RPMI7951 (cell line): ENCODE data around the gene TUT1. TPM values are rescaled to one million over a fixed set of nuclear protein-coding genes. Genes with fewer than 3 reads are reported as not detected.
"Not testable (repeated sequence)": the region's sequence is repeated elsewhere in the genome, so short reads cannot be mapped to it uniquely, and the experiment has no call there.

Experiments
- DNase-seq: peaks from one replicate; pipeline ENCODE4 v3.0.0-alpha.2; 2012; ENCODE audit warnings: low read depth
- total RNA-seq: library from RNA; depleted of rRNA; stranded (reverse); fragments of >200 nt; shearing (Covaris generic); gene quantifications from 2 replicates; pipeline ENCODE4 v1.2.3, GENCODE V29; 2014

Gene TUT1
- total RNA-seq, 1 experiment from 2014 or later, result 5.3 TPM

DNA sequence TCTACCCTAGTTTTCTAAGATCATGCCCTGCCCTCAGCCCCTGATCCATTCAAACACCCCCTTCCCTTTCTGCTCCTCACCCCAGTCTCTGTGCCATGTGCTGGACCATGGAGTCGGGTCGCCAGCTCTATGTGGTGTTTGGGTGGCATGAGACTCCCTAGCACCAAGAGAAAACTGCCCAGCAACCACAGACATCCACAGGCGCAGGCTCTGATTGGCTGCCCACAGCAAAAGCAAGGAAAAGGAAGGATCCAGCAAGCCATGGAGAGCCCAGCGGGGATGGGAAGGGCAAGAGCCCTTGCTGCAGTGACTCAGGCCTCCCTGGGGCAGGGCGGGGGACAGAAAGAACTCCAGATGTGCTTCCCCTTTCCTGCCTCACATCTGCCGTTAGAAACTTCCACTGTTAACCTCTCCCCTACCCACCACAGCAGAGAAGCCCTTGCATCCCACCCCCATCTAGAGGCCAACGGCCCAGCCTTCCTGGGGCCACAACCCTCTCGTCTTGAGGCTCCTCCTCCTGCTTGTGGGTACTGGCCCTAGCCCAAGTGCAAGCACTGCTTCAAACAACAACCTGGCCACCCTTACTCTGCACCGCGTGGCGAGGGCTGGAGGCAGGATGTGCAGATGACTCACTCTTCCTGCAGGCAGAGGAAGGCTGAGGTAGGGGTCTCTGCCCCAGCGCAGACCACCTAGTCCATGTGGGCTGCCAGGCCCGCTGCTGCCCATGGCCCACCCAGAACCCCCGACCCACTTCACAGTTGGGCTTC lies 35.0 kb downstream of the TUT1 start:
- peak; percentile 99 for DNase-seq

DNA sequence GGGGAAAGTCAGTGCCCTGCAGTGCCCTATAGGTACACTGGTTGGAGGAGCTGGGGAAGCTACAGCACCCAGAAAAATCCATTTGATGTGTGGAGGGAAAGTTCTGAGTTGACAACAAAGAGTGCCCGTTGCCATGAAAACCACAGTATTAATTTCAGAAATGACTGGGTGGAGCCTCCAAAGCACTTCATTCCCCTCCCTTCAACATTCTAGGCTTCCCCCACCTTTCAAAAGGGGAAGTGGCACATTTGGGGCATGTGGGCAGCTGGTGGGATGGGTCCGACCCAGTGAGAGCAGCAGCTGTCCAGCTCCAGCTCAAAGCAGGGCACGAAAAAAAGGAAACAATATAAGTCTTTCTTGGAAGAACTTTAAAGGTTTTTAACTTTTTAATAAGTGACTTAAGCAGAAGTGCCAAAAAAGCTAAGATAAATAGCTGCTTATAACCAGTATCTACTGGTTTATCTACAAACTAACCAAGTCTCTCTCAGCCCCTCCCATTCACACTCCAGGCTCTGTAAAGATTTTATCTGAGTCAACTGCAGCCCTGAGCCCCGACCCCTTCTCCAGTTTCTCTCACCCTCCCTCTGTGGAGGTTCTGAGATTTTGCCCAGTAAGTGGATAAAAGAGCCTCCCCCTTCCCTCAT lies 35.7 kb downstream of the TUT1 start:
- peak; percentile 36 for DNase-seq

DNA sequence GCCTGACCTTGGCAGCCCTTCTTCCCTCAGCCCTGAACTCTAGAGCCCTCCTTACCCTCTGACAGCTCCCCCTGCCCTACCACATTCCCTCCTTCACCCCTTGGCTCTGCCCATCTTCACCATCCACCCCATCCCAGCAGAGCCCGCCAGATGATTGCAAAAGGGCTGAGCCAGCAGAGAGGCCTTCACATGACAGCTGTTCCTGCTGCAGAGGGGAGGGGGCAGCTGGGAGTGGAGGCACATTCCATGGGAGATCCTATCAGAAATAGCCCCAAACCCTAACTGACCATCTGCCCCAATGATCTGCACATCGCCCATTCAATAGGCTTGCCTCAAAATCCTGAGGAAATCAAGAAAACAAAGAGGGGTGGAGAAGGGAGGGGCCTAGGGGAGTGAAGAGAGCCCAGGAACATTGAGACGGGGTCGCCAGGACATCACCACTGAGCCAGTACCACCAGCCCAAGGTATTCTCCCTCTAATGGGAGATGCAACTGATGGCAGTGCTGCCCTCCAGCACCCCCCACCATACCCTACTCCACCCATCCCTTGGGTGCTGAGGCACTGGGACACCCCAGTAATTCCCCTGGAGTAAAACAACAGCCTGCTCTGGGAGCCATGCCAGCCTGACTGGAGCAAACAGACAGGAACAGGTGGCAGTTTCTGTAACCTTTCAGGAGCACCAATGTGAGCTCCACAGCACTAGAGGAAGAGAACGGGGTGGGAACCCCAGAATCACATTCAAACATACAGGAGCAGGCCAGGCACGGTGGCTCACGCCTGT lies 36.7 kb downstream of the TUT1 start:
- peak; percentile 38 for DNase-seq

DNA sequence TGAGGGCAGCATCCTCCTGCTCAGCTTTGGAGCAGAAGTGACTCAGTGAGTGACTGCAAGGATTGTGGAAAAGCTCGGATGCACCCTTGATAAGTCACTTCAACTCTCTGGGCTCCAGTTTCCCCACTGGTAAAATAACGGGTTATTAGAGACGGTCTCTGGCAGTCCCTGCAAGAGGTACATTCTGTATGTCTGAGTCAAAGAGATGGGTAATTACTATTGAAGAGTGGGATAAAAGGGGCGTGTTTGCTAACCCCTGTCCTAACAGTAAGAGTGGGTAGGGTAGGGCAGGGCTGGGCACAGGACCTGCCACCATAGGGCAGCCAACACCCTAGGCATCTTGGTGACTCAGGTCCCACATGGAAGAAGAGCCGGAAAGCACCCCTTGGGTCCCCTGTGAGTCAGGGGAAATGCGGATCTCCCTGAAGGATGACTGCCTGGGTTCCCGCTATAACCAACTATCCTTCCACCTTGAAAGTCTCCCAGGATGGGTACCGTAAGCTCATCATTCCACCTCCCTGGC lies 37.4 kb downstream of the TUT1 start:
- peak; percentile 87 for DNase-seq

DNA sequence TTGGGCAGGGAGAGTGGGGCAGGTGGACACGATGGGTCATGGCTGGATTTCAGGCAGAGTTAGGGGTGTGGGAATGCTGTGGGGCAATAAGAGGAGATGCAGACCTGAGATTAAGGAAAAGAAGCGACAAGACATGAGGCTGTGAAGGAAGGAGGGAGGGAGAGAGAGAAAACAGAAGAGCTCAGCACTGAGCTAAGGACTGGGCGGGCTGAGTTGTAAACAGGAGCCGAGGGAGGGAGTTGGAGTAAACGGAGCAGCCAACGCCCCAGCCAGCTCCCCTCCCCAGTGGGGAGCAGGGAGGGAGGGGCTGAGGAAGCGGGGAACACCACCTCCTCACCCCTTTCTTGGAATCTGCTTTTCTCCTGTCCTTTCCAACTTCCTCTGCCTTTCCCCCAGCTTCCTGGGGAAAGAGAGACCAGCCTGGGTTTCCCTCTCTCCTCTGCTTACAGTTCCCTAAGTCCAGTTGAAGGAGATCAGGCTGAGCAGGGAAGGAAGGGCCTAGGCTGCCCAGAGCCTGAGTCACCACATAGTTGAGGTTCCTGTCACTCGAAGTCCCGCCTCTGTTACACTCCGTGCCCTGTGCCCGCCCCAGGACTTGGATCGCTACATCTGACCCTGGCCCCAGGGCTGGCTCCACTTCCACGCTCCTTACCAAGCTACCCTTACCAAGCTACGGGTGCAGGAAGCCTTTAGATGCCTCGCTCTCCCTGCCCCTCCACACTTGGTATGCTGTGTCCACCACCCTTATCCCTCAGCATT lies 38.1 kb downstream of the TUT1 start:
- peak; percentile 97 for DNase-seq

DNA sequence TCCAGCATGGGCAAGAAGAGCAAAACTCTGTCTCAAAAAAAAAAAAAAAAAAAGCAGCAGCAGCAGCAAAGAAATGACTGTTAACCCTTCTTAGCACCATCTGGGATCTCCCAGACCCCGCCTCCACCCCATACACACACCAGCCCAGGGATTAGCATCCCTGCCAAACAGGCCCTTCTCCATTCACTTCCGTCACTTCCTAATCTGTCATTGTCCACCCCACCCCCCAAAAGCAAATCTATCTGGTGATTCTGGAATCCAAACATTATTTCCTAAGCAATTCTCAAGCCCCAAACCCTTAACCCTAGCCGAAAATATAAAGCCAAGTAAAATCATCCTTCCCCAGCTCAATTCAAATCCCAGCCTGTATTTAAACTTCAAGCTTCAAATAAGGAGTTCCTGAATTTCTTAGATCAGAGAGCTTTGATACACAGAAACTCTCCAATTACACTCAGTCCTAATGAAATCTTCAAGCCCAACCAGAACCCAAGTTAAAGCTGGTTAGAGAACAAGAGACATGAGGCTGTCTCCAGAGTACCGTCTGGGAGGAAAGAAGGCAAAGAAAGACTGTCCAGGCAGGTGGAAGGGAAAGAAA lies 38.7 kb downstream of the TUT1 start:
- DNase-seq, result peak; percentile 47

DNA sequence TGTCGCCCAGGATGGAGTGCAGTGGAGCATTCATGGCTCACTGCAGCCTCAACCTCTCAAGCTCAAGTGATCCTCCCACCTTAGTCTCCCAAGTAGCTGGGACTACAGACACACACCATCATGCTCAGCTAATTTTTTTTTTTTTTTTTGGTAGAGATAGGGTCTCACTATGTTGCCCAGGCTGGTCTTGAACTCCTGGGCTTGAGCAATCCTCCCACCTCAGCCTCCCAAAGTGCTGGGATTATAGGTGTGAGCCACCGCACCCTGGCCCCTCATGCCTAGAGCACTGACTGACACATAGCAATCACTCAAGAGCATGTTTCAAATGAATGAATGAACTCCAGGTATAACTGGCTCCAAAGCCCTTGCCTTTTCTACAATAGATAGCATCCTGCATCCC lies 40.8 kb downstream of the TUT1 start:
- DNase-seq, result not testable (repeated sequence)

DNA sequence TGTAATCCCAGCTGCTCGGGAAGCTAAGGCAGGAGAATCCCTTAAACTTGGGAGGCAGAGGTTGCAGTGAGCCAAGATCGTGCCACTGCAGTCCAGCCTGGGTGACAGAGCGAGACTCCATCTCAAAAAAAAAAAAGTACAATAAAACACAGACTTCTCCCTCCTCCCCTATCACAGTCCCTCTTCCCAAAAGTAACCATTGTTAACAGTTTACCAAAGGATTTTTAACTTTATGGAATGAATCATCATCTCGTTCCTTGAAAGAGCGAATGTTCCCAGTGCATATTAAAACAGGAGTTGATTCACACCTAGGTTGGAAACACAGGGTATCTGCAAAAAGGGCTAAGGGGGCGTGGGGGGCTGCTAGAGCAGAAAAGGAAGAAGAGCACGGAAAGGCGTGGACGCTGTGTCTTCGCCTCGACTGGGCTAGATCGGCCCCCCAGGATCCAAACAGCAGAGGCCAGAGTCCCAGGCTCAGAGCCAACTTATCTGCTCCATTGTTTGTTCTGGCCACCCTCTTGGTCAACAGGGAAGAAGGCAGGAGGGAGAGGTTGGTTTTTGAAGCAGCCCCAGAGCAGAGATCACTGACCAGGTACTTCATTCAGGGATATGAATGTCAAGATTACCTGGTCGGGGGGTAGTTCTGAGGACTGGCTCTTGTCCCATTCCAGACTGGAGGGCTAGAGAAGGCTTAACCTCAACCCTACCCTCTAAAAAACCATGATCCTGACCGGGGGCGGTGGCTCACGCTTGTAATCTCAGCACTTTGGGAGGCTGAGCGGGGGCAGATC lies 42.6 kb downstream of the TUT1 start:
- DNase-seq, result no peak

DNA sequence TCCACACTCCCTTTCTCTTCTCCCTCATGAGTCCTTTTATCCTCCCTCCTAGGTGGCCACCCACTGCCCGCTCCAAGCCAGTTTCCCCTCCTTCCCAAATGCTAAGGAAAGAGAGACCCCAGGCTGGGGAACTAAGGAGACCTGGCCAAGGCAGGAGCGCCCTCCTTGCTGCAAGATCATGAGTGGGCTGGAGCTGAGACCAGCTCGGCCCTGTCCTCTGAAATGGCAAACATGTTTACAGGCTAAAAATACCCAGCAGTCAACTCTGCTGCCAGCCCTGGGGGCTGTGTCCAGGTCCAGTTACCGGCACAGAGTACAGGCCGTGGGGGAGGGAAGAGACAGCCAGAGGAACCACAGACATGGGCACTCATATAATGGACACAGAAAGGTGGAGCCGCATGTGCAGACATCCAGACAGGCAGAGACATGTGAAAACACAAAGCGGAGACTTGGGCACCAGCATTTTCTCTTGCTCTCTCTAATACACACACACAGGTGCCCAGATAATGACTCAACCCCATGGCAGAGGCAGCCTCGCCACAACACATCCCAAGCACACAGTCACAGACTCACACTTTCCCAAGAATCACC lies 43.5 kb downstream of the TUT1 start:
- no peak for DNase-seq

DNA sequence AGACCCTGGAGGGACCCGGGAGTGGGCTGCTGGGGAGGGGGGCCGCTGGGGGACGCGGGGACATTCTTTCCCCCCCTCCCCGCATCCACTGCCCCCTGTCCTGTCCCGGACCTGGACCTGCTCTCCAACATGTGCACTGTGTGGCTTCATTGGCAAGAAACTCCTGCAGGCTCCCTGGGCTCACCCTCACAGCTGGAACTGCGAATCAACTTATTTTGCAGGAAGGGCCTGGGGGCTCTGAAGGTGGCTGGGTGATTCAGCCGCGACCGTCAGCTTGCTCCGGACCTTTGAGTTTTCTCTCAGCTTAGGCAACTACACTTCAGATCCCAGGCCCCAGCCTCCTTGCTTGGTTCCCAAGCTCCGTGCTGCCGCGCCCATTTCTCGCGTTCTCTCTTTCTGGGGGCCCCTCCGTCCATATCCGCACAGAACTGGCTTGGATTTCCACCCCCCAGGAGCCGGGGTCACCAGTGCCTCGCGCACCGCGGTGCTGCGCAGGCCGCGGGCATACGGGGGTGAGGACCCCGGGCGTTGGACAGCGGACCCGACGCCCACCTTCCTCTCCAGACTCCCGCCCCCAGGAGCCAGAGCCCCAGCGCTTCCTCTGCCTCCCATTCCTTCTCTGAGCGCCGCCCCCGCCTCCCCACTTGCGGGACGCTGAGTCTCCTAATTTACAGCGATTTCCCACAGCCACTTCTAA lies 44.2 kb downstream of the TUT1 start:
- DNase-seq, result peak; percentile 91

DNA sequence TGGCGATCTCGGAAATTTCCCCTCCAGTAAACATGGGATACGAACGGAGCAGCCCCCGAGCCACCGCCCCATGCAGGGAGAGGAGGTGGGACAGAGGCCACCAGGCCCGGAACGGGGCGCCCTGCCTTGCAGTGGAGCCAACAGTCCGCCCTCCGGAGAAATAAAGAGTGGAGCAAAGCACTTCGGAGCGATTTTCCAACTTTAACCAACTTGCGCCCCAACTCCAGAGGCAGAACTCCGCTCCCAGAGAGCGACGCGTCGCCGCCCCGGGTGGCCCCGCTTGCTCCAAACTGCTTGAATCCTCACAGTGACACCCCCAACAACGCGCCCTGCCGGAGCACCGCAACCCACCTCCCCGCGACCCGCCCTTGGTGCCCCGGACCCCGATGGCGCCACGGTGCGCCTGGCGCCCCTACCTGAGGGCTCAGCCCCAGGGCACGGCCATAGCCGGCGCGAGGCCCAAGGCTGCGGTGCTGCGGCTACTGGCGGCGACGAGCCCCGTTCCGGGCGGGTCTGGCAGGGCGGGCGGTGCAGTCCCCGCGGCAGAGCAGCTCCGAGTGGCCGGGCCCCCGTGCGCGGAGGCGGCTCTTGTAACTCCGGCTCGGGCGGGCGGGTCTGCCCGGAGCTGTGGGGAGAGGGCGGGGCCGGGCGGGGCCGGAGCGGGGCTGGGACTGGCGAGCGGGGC lies 44.9 kb downstream of the TUT1 start, which contains the start of gene AHNAK:
Gene AHNAK, minus strand, starts transcription at position 563 of the 685 bp plus-strand sequence. CDS start 10,708 bp downstream, outside the sequence.
- peak; percentile 82 for DNase-seq

DNA sequence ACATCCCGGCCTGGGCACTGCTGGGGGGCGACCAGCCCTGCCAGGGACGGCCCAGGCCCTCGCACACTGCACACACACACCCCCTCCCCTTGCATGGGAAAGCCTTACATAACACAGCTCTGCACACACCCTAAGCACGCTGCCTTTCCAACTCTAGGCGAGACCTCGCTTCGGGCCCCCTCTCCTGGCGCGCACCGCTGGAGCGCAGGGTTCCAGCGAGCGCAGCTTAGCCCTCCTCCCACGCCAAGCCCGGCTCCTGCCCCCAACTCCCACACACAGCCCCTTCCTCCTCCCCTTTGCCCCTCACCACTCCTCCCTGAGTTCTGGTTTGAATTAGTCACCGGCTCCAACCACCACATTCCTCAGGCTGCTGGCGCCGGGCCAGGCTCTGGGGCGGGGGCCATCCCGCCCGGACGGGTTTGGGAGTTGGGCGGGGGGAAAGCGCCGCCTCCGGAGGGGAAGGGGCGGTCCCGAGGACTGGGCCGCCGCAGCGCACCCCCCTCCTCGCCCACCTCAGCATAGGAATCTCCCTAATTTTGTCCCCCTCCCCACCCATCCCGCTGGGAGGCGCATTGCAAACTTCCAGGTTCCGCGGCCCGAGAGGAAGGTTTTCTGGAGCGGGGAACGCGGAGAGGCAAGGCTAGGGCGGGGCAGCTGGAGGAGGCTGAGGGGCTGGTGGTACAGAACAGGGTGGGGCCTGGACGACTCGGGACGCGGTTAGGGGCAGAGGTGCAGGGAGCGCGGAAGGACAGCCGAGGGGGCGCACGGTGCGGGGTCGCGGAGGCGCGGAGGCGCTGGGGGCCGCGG lies 45.7 kb downstream of the TUT1 start:
- peak; percentile 95 for DNase-seq

DNA sequence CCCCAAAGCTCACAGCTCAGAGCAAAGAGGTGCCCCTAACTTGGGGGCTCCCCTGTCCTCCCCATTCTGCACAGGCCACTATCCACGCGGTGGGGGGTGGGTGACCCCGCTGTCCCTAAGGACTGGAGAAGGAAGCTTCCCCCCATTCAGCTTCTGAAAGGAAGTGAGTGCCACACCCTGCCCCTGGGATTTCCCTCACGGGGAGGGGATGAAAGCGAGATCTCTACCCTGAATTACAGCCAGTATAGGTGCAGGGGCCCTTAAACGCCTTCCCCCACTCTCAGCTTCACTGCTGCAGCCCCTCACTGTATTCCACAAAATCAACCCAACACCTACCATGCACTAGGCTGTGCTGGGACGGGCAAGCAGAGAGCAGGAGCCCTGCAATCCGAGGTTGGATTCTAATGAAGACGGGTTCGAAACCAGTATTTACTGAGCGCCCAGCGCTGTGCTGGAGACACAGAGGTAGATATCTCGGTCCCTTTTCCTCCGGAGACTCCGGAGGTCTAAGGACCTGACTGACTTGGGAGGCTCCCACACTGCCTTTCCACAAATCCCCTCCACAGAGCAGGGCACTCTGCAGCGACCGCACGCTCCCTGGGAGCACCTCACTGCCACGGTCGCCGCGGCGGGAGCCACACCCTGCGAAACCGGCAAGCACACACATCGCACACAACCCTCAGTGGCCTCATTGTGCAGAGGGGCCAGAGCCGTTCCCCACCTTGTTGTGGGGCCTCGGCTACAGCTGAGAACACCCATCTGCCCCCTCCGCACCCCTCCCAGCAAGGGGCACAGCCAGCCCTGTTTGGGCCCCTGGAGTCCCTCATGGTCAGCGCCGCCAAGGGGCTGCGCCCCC lies 46.5 kb downstream of the TUT1 start:
- no peak for DNase-seq

DNA sequence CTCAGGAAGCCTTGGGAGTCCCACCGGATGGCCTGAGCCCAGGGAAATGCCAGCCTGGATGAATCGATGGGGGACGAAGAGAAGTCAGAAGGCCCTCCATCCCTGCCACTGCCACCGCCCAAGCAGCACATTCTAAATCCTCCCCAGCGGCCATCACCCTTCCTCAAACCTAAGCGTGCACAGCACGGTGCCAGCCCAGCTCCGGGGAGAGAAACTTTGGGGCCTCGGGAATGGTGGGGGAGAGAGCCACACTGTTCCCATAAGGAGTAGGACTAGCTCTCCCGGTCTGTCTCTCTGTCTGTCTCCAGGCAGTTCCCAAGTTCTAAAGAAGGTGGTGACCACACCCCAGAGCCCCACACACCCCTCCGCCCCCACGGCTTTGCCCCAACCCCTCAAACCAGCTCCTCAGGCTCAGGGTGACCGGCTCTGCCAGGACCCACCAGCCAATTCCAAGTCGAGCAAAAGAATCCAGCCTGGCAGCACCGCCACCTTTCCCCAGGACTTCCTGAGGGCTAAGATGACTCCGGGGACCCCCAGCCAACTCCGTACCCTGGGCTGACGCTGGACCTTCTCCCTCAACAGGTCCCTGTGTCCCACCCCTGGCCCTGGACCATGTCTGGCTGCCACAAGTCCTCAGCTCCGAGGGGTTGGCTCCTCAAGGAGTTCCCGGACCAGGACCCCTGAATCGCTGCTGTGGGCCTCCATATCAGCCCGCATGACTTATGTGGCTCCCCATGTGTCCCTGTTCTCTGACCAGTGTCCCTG lies 47.5 kb downstream of the TUT1 start:
- DNase-seq, result no peak

DNA sequence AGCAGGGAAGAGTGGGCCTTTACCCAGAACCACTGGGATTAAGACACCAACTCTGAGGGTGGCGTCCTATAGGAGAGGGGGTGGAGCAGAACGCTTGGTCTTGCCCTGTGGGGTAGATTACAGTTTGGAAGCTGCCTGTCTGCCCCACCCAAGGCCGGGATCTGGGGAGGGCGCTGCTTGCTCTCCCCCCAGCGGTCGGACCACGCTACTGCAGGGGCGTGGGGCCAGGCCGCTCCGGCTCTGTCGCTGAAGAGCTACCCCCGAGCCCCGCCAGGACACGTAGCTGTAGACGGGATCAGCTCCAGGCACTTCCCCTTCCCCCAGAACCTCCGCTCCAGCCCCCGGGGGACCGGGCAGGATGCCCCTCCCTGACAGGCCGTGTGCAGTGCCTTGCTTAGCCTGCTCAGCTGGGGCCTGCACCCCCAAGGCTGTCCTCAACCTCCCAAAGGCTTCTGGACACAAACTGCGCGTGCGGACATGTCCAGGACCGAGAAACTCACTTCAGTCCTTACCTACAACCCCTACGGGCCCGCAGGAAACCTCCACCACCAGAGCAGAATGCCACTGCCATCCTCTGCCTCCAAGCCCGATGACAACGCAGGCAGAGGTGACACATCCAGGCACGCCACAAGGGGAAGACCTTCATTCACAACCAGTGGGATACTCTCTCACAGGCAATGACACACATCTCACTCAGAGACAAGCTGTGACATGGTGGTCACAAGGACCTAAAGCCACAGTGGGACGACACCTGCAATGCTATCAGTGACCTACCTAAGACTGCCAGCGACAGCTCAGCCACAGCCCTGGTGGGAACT lies 48.4 kb downstream of the TUT1 start:
- DNase-seq, result peak; percentile 75
